A549 (cell line): Measurements from ENCODE around the gene NUCB1. TPM values are rescaled to one million over a fixed set of nuclear protein-coding genes. Genes with fewer than 3 reads are reported as not detected.
A peak's percentile ranks its signal among the peaks of the same experiment; 100 is the strongest.

Experiments
- ATAC-seq, 2 experiments: fragments of 200-7000 bp in 1 of 2; fragments of >200 bp in 1 of 2; cut with Nextera tagmentation in 1 of 2; cut with Tn5 transposase in 1 of 2; 3 replicates each; pipeline versions ENCODE4 v1.8.0 to v1.9.1; 2018 to 2020; ENCODE audit warnings: mild to moderate bottlenecking in 1 of 2, moderate library complexity in 1 of 2
- CTCF ChIA-PET: fragments of 300-600 bp; sonication (Branson Sonifier 250); formaldehyde crosslinking; extraction: SDS; loops from one replicate; lab custom pipeline; 2021; ENCODE audit warnings: antibody characterized with exemption, inconsistent platforms; lab: Yijun Ruan, JAX
- POLR2A ChIA-PET: fragments of 350-600 bp; formaldehyde crosslinking; extraction: SDS; loops from one replicate; lab custom pipeline; 2021; ENCODE audit warnings: antibody characterized with exemption, inconsistent platforms; lab: Yijun Ruan, JAX
- DNase-seq, 2 experiments: peaks; one replicate each; pipeline versions ENCODE4 v3.0.0 to v3.0.0-alpha.2; 2011 to 2016; ENCODE audit warnings: low read depth in 1 of 2, low spot score in 1 of 2
- FAIRE-seq: peaks from 2 replicates; lab custom pipeline; 2011; peaks lifted over from hg19 to GRCh38; lab: Jason Lieb, UNC
- H3K27ac ChIP-seq, 2 experiments: fragments of >200 bp; sonication (Bioruptor Twin); formaldehyde crosslinking; 3 replicates each; pipeline ENCODE4 v1.5.1; 2016 to 2017
- H3K4me1 ChIP-seq: fragments of >200 bp; sonication (Bioruptor Twin); formaldehyde crosslinking; 3 replicates; pipeline ENCODE4 v1.6.1; 2016
- H3K4me2 ChIP-seq: fragments of >200 bp; sonication (Bioruptor Twin); formaldehyde crosslinking; 3 replicates; pipeline ENCODE4 v1.6.1; 2016
- H3K4me3 ChIP-seq: fragments of >200 bp; sonication (Bioruptor Twin); formaldehyde crosslinking; 3 replicates; pipeline ENCODE4 v1.5.1; 2016
- H3K9me3 ChIP-seq: fragments of >200 bp; sonication (Bioruptor Twin); formaldehyde crosslinking; 3 replicates; pipeline ENCODE4 v1.6.1; 2016
- BCL3 ChIP-seq: fragments of >200 bp; sonication (Bioruptor Twin); formaldehyde crosslinking; IDR thresholded peaks from 3 replicates; pipeline ENCODE4 v1.6.1; 2016
- CEBPB ChIP-seq, 2 experiments: fragments of >200 bp in 1 of 2; sonication (Bioruptor Twin) in 1 of 2; formaldehyde crosslinking in 1 of 2; IDR thresholded peaks; 2 replicates each; pipeline ENCODE4 v1.6.1; 2012 to 2016
- CHD2 ChIP-seq: fragments of 150-350 bp; IDR thresholded peaks from 2 replicates; pipeline ENCODE4 v1.6.1; 2014; ENCODE audit warnings: low read length; ENCODE audit not compliant: partially characterized antibody
- ELK1 ChIP-seq: fragments of 150-350 bp; IDR thresholded peaks from 2 replicates; pipeline ENCODE4 v1.6.1; 2014; ENCODE audit warnings: low read depth, mild to moderate bottlenecking, low read length
- EP300 ChIP-seq, 2 experiments: fragments of >200 bp; sonication (Bioruptor Twin); formaldehyde crosslinking; IDR thresholded peaks; 2 replicates in 1 of 2; 3 replicates in 1 of 2; pipeline ENCODE4 v1.6.1; 2016 to 2017
- FOSB ChIP-seq: fragments of 250-450 bp; sonication (Bioruptor Pico); IDR thresholded peaks from 2 replicates; pipeline ENCODE4 v1.5.0; 2020; ENCODE audit warnings: mild to moderate bottlenecking, moderate library complexity
- GATA3 ChIP-seq: IDR thresholded peaks from 2 replicates; pipeline ENCODE4 v1.6.1; 2012; ENCODE audit warnings: borderline replicate concordance
- HDAC2 ChIP-seq: fragments of 200-600 bp; sonication (generic); IDR thresholded peaks from 2 replicates; pipeline ENCODE4 v1.6.1; 2016
- HOXA7 ChIP-seq: fragments of 250-450 bp; sonication (Bioruptor Pico); IDR thresholded peaks from 2 replicates; pipeline ENCODE4 v1.5.0; 2020; ENCODE audit warnings: mild to moderate bottlenecking, moderate library complexity
- HOXB13 ChIP-seq: fragments of 250-450 bp; sonication (Bioruptor Pico); IDR thresholded peaks from 2 replicates; pipeline ENCODE4 v1.5.0; 2020; ENCODE audit warnings: low read depth, mild to moderate bottlenecking, moderate library complexity
- HOXB5 ChIP-seq: fragments of 250-450 bp; sonication (Bioruptor Pico); IDR thresholded peaks from 2 replicates; pipeline ENCODE4 v1.5.0; 2020; ENCODE audit warnings: mild to moderate bottlenecking, moderate library complexity
- JUNB ChIP-seq: fragments of >200 bp; sonication (Bioruptor Twin); formaldehyde crosslinking; IDR thresholded peaks from 2 replicates; pipeline ENCODE4 v1.6.1; 2016
- KDM1A ChIP-seq: fragments of 200-600 bp; sonication (generic); IDR thresholded peaks from 2 replicates; pipeline ENCODE4 v1.6.1; 2016; ENCODE audit warnings: low read depth, mild to moderate bottlenecking
- KDM5A ChIP-seq: fragments of 200-600 bp; sonication (generic); IDR thresholded peaks from 2 replicates; pipeline ENCODE4 v1.6.1; 2016; ENCODE audit warnings: antibody characterized with exemption, mild to moderate bottlenecking
- MAZ ChIP-seq: fragments of 150-350 bp; IDR thresholded peaks from 2 replicates; pipeline ENCODE4 v1.6.1; 2014; ENCODE audit warnings: antibody characterized with exemption, low read depth, low read length, borderline replicate concordance
- MYC ChIP-seq: IDR thresholded peaks from 2 replicates; pipeline ENCODE4 v1.6.1; 2012; ENCODE audit warnings: mild to moderate bottlenecking, inconsistent platforms, low read length, improper control_type of control experiment, borderline replicate concordance
- POLR2A ChIP-seq: IDR thresholded peaks from 2 replicates; pipeline ENCODE4 v1.6.1; 2012; ENCODE audit warnings: mild to moderate bottlenecking, low read length
- POLR2AphosphoS2 ChIP-seq: conservative IDR thresholded peaks from 2 replicates; pipeline ENCODE4 v1.6.1; 2012; ENCODE audit warnings: low read length, improper control_type of control experiment, inconsistent platforms
- RAD21 ChIP-seq, 2 experiments: fragments of >200 bp in 1 of 2; sonication (Bioruptor Twin) in 1 of 2; formaldehyde crosslinking in 1 of 2; IDR thresholded peaks in 1 of 2; conservative IDR thresholded peaks in 1 of 2; 2 replicates in 1 of 2; 3 replicates in 1 of 2; pipeline ENCODE4 v1.6.1; 2012 to 2018; ENCODE audit warnings: inconsistent platforms in 1 of 2
- RCOR1 ChIP-seq: fragments of 150-350 bp; IDR thresholded peaks from 2 replicates; pipeline ENCODE4 v1.6.1; 2014; ENCODE audit warnings: antibody characterized with exemption, low read length, low read depth
- RFX5 ChIP-seq: fragments of 450-650 bp; IDR thresholded peaks from 2 replicates; pipeline ENCODE4 v1.7.1; 2014; ENCODE audit warnings: antibody characterized with exemption, mild to moderate bottlenecking, moderate library complexity
- RNF2 ChIP-seq: fragments of 200-600 bp; sonication (generic); IDR thresholded peaks from 2 replicates; pipeline ENCODE4 v1.6.1; 2016; ENCODE audit warnings: low read depth, mild to moderate bottlenecking, antibody characterized with exemption, moderate library complexity, borderline replicate concordance
- SMC3 ChIP-seq: fragments of >200 bp; sonication (Bioruptor Twin); formaldehyde crosslinking; IDR thresholded peaks from 3 replicates; pipeline ENCODE4 v1.6.1; 2018; ENCODE audit warnings: inconsistent platforms
- TP53 ChIP-seq: fragments of 250-450 bp; sonication (Bioruptor Pico); IDR thresholded peaks from 2 replicates; pipeline ENCODE4 v1.5.0; 2021; ENCODE audit warnings: mild to moderate bottlenecking, moderate library complexity
- ZFP36 ChIP-seq: fragments of 450-650 bp; IDR thresholded peaks from 2 replicates; pipeline ENCODE4 v1.6.1; 2014; ENCODE audit warnings: borderline replicate concordance; ENCODE audit not compliant: partially characterized antibody
- ZSCAN20 ChIP-seq: fragments of 250-450 bp; sonication (Bioruptor Pico); IDR thresholded peaks from 2 replicates; pipeline ENCODE4 v1.8.0; 2022; ENCODE audit warnings: mild to moderate bottlenecking, moderate library complexity
- WGBS: methylation state at CpG from one replicate; pipeline ENCODE4 v1.1.6; 2017; ENCODE audit errors: missing lambda C conversion rate; 5-methylcytosine and 5-hydroxymethylcytosine counted together
- polyA plus RNA-seq, 4 experiments: library from polyadenylated mRNA; depleted of rRNA in 3 of 4; stranded (reverse); fragments of >200 nt; fragmentation: RNase III in 1 of 4; extraction: RNeasy Plus Mini Kit Qiagen cat#74134 plus additional on column Dnase treatment in 1 of 4; gene quantifications; 2 replicates in 3 of 4; 3 replicates in 1 of 4; pipeline ENCODE4 v1.2.3, GENCODE V29; 2011 to 2017

Gene NUCB1
- polyA plus RNA-seq, 2 of the 4 experiments (the other 2 are of a cell fraction), result 79.5 to 182 TPM

- TF ChIP-seq EP300 (IDR thresholded peaks at IDR 0.05), result no peak
- TF ChIP-seq BCL3, result no peak
- no peak for TF ChIP-seq KDM5A
- TF ChIP-seq JUNB, result no peak
- TF ChIP-seq, all 56 proteins: peak for 0
Observed at GRCh38 chr19:48866692-48867091, 33.4 kb upstream of the NUCB1 start (continued).

- POLR2A ChIA-PET, result no interaction called here
- Histone ChIP-seq H3K4me3 (no peak overlapping the region), H3K9me3 (no peaks in the 10 kb centered on the region), H3K27ac (peak overlapping the region in 1 of 2 experiments; percentile 84; a peak in 2 of 6 replicates), H3K4me1 (peaks cover 17% of the 10 kb centered on the region), H3K4me2 (no peak overlapping the region)
- FAIRE-seq (no peak), DNase-seq (no peak), ATAC-seq (no peak)
- WGBS, result 89% methylated on average over 14 of the region's 14 CpGs
- TF ChIP-seq CHD2, result no peak
- CTCF ChIA-PET, result interaction anchor here (0.6 to 4.9 kb wide), 8 partner anchors 16 to 190 kb away, joined by 3 to 33 read pairs (median 3); partner anchors contain the start of gene HSD17B14
Observed at GRCh38 chr19:48867123-48867745, 32.9 kb upstream of the NUCB1 start.

GRCh38 chr19:48867746-48868113 lies 32.4 kb upstream of the NUCB1 start:
- no peaks in the 10 kb centered on the region for H3K9me3 ChIP-seq
- CTCF ChIA-PET, result interaction anchor here (1.0 to 4.9 kb wide), 6 partner anchors 16 to 190 kb away, joined by 3 to 33 read pairs (median 6); partner anchors contain the start of gene HSD17B14
- TF ChIP-seq POLR2A, result no peak
- no peak for TF ChIP-seq MAZ
- TF ChIP-seq KDM1A, result no peak
- TF ChIP-seq, all 56 proteins: peak for 0
- ATAC-seq (no peak), FAIRE-seq (no peak), DNase-seq (no peak)
- POLR2A ChIA-PET, result no interaction called here
- Histone ChIP-seq H3K27ac (peak overlapping the region in 1 of 2 experiments; percentile 84; a peak in 3 of 6 replicates), H3K4me3 (no peak overlapping the region), H3K4me2 (peak overlapping the region; percentile 55), H3K4me1 (peaks cover 17% of the 10 kb centered on the region)
- 87% methylated on average over 7 of the region's 7 CpGs for WGBS

GRCh38 chr19:48868114-48868886 lies 31.8 kb upstream of the NUCB1 start, which contains the start of gene PLEKHA4:
TSS of gene PLEKHA4 (minus strand) at chr19:48868617. CDS start at chr19:48867620, 997 bp downstream.
- TF ChIP-seq ZFP36, result no peak
- TF ChIP-seq GATA3, result no peak
- TF ChIP-seq RCOR1, result no peak
- no peak for TF ChIP-seq RNF2
- TF ChIP-seq JUNB, result no peak
- no peak for TF ChIP-seq POLR2AphosphoS2
- TF ChIP-seq SMC3, result no peak
- TF ChIP-seq CEBPB (IDR thresholded peaks at IDR 0.05), result no peak
- TF ChIP-seq FOSB (CRISPR knock-in tag), result no peak
- no peak for TF ChIP-seq HOXB13 (CRISPR knock-in tag)
- TF ChIP-seq HOXB5, result no peak
- TF ChIP-seq RFX5, result no peak
- no peak for TF ChIP-seq MAZ
- TF ChIP-seq HDAC2, result no peak
- TF ChIP-seq HOXA7, result no peak
- no peak for TF ChIP-seq RAD21 (conservative IDR thresholded peaks at IDR 0.05 in 1 of 2, IDR thresholded peaks at IDR 0.05 in 1 of 2)
- no peak for TF ChIP-seq MYC
- no peak for TF ChIP-seq ZSCAN20 (CRISPR knock-in tag)
- no peak for TF ChIP-seq ELK1
- TF ChIP-seq TP53, result no peak
- H3K4me1 ChIP-seq, result peaks cover 17% of the 10 kb centered on the region
- H3K4me2 ChIP-seq, result peak within 1 kb of the TSS; percentile 55
- DNase-seq, result no peak
- no peak for FAIRE-seq
- H3K27ac ChIP-seq, result peak within 1 kb of the TSS; percentile 60 to 84
- H3K4me3 ChIP-seq, result no peak within 1 kb of the TSS
- H3K9me3 ChIP-seq, result no peaks in the 10 kb centered on the region
- 55% methylated on average over 9 of the region's 11 CpGs for WGBS
- ChIA-PET POLR2A (interaction anchor here (8.9 kb wide), 1 partner anchor 100 kb away, joined by 175 read pairs; the partner anchor contains the start of gene FTL), CTCF (interaction anchor here (1.0 to 13.7 kb wide), 9 partner anchors 17 to 191 kb away, joined by 3 to 121 read pairs (median 7); partner anchors contain the start of gene HSD17B14)
- no peak for ATAC-seq
